Smooth muscle cell (in vitro differentiated cells): Measurements from ENCODE around the gene STRA6. TPM values are rescaled to one million over a fixed set of nuclear protein-coding genes. Genes with fewer than 3 reads are reported as not detected.

Source experiments
- DNase-seq: peaks from one replicate; lab custom pipeline; 2025; ENCODE audit not compliant: unreplicated experiment; lab: John Stamatoyannopoulos, UW
- H2AFZ ChIP-seq: fragments of 200-600 bp; sonication (generic); 2 replicates; pipeline ENCODE4 v1.6.0; 2016; ENCODE audit warnings: antibody characterized with exemption, low read depth, mild to moderate bottlenecking
- H3F3A ChIP-seq: fragments of 200-600 bp; sonication (generic); 2 replicates; pipeline ENCODE4 v1.6.0; 2017; ENCODE audit warnings: antibody characterized with exemption, low read depth
- H3K27ac ChIP-seq: fragments of 200-600 bp; sonication (generic); 2 replicates; pipeline ENCODE4 v1.5.1; 2016; ENCODE audit warnings: low read depth, mild to moderate bottlenecking
- H3K27me3 ChIP-seq: fragments of 200-600 bp; sonication (generic); 2 replicates; pipeline ENCODE4 v1.6.1; 2016; ENCODE audit warnings: low read depth, mild to moderate bottlenecking
- H3K36me3 ChIP-seq: fragments of 200-600 bp; sonication (generic); 2 replicates; pipeline ENCODE4 v1.5.1; 2016; ENCODE audit warnings: low read depth
- H3K4me1 ChIP-seq: fragments of 200-600 bp; sonication (generic); 2 replicates; pipeline ENCODE4 v1.5.1; 2016; ENCODE audit warnings: low read depth
- H3K4me2 ChIP-seq: fragments of 200-600 bp; sonication (generic); 2 replicates; pipeline ENCODE4 v1.6.0; 2016; ENCODE audit warnings: mild to moderate bottlenecking
- H3K4me3 ChIP-seq: fragments of 200-600 bp; sonication (generic); 2 replicates; pipeline ENCODE4 v1.5.1; 2016; ENCODE audit warnings: mild to moderate bottlenecking
- H3K79me2 ChIP-seq: fragments of 200-600 bp; sonication (generic); 2 replicates; pipeline ENCODE4 v1.6.0; 2016; ENCODE audit warnings: low read depth, mild to moderate bottlenecking
- H3K9ac ChIP-seq: fragments of 200-600 bp; sonication (generic); 2 replicates; pipeline ENCODE4 v1.6.0; 2016; ENCODE audit warnings: low read depth
- H3K9me3 ChIP-seq: fragments of 200-600 bp; sonication (generic); replicated peaks from 2 replicates; pipeline ENCODE4 v1.5.1; 2016; ENCODE audit warnings: low read depth
- H4K20me1 ChIP-seq: fragments of 200-600 bp; sonication (generic); 2 replicates; pipeline ENCODE4 v1.6.0; 2016; ENCODE audit warnings: low read depth
- CTCF ChIP-seq: fragments of 200-600 bp; sonication (generic); IDR thresholded peaks from 2 replicates; pipeline ENCODE4 v1.5.1; 2017; ENCODE audit warnings: borderline replicate concordance, mild to moderate bottlenecking, antibody characterized with exemption; ENCODE audit not compliant: insufficient read depth, poor library complexity, severe bottlenecking
- WGBS: methylation state at CpG from one replicate; pipeline ENCODE4 v1.1.7; 2016; ENCODE audit warnings: low lambda C conversion rate; 5-methylcytosine and 5-hydroxymethylcytosine counted together
- polyA plus RNA-seq: library from polyadenylated mRNA; unstranded; fragments of >200 nt; fragmentation: Nextera tagmentation; extraction: Ambion mirVana; gene quantifications from 2 replicates; pipeline ENCODE4 v1.2.1, GENCODE V29; 2016
- total RNA-seq: library from RNA; depleted of rRNA; stranded (reverse); fragments of >200 nt; gene quantifications from 2 replicates; pipeline ENCODE4 v1.2.3, GENCODE V29; 2014

The STRA6 gene
- total and polyA plus RNA-seq, 2 experiments from 2014 or later: 124 to 253 TPM

DNA sequence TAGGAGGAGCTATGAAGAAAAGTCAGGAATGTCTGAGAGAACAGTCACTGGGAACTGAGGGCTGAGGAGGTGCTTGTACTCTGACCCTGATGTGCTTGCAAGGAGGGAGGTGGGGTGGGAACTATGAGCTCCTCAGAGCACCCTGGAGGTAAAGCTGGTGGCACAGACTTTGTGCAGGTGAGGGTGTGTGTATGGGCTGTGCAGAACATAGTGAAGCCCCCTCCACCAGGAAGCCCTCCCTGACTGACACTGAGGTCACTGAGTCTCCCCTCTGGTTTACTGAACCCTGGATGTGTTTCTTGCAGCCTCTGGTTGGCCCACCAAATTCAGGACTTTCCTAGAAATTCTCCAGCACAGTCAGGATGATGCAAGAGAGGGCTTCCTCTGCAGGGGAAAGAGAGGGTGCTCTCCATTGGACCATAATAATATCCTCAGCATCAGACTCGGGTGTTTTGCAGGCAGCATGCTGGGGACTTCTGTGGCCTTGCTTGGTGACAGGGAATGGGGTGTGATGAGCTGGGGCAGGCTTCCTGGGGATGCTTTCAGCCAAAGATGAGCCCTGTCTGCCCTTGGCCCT, 30.5 kb downstream of the STRA6 start:
- no peak overlapping the region for H3K4me2 ChIP-seq
- no peaks in the 10 kb centered on the region for H3K36me3 ChIP-seq
- H4K20me1 ChIP-seq: no peaks in the 10 kb centered on the region
- 89% methylated on average over 1 of the region's 1 CpG for WGBS
- H3K4me1 ChIP-seq: peaks cover 37% of the 10 kb centered on the region
- H3K9me3 ChIP-seq: no peaks in the 10 kb centered on the region
- no peaks in the 10 kb centered on the region for H3K79me2 ChIP-seq
- no peak for DNase-seq
- no peak overlapping the region for H3K4me3 ChIP-seq
- TF ChIP-seq CTCF: no peak
- no peak overlapping the region for H3K9ac ChIP-seq
- no peak overlapping the region for H3K27ac ChIP-seq
- peaks cover 32% of the 10 kb centered on the region for H3F3A ChIP-seq
- H2AFZ ChIP-seq: no peak overlapping the region
- H3K27me3 ChIP-seq: no peaks in the 10 kb centered on the region

- Histone ChIP-seq H2AFZ (no peak overlapping the region), H3K4me3 (no peak overlapping the region), H3K79me2 (no peaks in the 10 kb centered on the region), H3K4me1 (peaks cover 27% of the 10 kb centered on the region), H3K9me3 (no peaks in the 10 kb centered on the region), H3K27ac (no peak overlapping the region), H3K36me3 (no peaks in the 10 kb centered on the region), H3K4me2 (no peak overlapping the region), H3F3A (peaks cover 24% of the 10 kb centered on the region), H4K20me1 (no peaks in the 10 kb centered on the region), H3K9ac (no peak overlapping the region), H3K27me3 (no peaks in the 10 kb centered on the region)
- no peak for DNase-seq
- 87% methylated on average over 7 of the region's 7 CpGs for WGBS
- no peak for TF ChIP-seq CTCF
These were observed 31.6 kb downstream of the STRA6 start for GRCh38 chr15:74170875-74171578.

DNA sequence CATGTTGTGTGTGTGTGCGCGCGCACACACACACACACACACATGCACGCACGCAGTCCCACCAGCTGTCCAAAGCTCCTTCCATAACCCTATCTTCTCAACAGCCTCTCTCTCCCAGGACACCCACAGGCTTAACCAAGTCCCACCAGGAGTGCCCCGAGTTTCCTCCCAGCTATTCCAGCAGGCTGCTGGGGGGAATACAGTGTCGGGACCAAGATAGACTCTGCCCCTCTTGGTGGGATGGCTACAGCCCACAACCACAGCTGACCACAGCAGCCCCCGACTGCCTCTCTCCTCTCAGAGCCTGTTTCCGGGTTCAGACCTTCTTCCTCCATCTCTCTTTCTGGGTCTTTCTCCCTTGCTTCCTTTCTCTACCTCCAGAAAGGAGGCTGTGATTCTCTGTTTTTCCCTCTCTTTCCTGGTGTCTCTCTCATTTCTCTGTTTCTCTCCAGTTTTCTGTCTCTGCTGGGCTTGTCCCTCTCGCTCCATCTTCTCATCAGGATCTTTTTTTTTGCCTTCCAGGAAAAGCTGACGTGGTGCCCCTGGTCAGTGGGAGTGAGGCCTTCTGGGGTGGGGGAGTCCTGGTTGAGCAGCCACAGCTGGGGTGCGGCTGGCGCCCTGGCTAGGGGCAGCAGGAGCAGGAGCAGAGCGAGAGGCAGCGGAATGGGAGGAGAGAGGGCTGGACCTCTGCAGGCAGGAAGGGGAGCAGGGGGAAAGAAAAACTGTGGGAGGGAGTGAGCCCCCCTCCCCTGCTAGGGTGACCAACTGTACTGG, 32.3 kb downstream of the STRA6 start:
- no peaks in the 10 kb centered on the region for H3K79me2 ChIP-seq
- no peaks in the 10 kb centered on the region for H3K9me3 ChIP-seq
- H2AFZ ChIP-seq: no peak overlapping the region
- H3K4me3 ChIP-seq: no peak overlapping the region
- TF ChIP-seq CTCF: no peak
- no peak overlapping the region for H3K9ac ChIP-seq
- H3K4me2 ChIP-seq: no peak overlapping the region
- peaks cover 23% of the 10 kb centered on the region for H3K4me1 ChIP-seq
- peaks cover 16% of the 10 kb centered on the region for H3F3A ChIP-seq
- H3K27ac ChIP-seq: no peak overlapping the region
- 68% methylated on average over 15 of the region's 15 CpGs for WGBS
- no peaks in the 10 kb centered on the region for H4K20me1 ChIP-seq
- no peaks in the 10 kb centered on the region for H3K27me3 ChIP-seq
- H3K36me3 ChIP-seq: no peaks in the 10 kb centered on the region
- DNase-seq: no peak
